SK-N-SH (cell line): ENCODE results near the gene CSRP2. TPM values are rescaled to one million over a fixed set of nuclear protein-coding genes. Genes with fewer than 3 reads are reported as not detected.

Experiments
- CTCF ChIA-PET: fragments of 300-600, 350-600 bp; formaldehyde crosslinking; extraction: SDS; loops from one replicate; lab custom pipeline; 2021; lab: Yijun Ruan, JAX
- POLR2A ChIA-PET: fragments of 350-600 bp; sonication (Branson Sonifier 250); formaldehyde crosslinking; extraction: SDS; loops from one replicate; lab custom pipeline; 2020; ENCODE audit warnings: antibody characterized with exemption, inconsistent platforms; lab: Yijun Ruan, JAX
- DNase-seq: peaks from one replicate; pipeline ENCODE4 v3.0.0; 2012
- H2AFZ ChIP-seq: fragments of 200-600 bp; sonication (generic); 2 replicates; pipeline ENCODE4 v1.8.1; 2016; ENCODE audit warnings: antibody characterized with exemption, mild to moderate bottlenecking, low read depth
- H3F3A ChIP-seq: fragments of 200-600 bp; sonication (generic); replicated peaks from 2 replicates; pipeline ENCODE3; 2016; ENCODE audit warnings: antibody characterized with exemption, mild to moderate bottlenecking; ENCODE audit not compliant: insufficient read depth
- H3K27ac ChIP-seq, 2 experiments: fragments of 200-500 bp in 1 of 2; fragments of 200-600 bp in 1 of 2; sonication (Bioruptor generic) in 1 of 2; sonication (generic), shearing (Covaris generic) in 1 of 2; 2 replicates each; pipeline versions ENCODE4 v1.5.1 to v1.6.1; 2014 to 2016; ENCODE audit warnings: low read depth in 2 of 2, inconsistent platforms in 1 of 2, low read length in 1 of 2, mild to moderate bottlenecking in 1 of 2, mixed read lengths in 1 of 2
- H3K27me3 ChIP-seq: fragments of 200-600 bp; sonication (generic), shearing (Covaris generic); 2 replicates; pipeline ENCODE4 v1.6.1; 2016; ENCODE audit warnings: mixed run types; ENCODE audit not compliant: insufficient read depth
- H3K36me3 ChIP-seq, 2 experiments: fragments of 200-500 bp in 1 of 2; fragments of 200-600 bp in 1 of 2; sonication (Bioruptor generic) in 1 of 2; sonication (generic) in 1 of 2; replicated peaks in 1 of 2; 2 replicates each; pipeline versions ENCODE3 to v1.5.1; 2014 to 2016; ENCODE audit warnings: low read length in 1 of 2, mild to moderate bottlenecking in 1 of 2; ENCODE audit not compliant: insufficient read depth in 2 of 2, control insufficient read depth in 1 of 2
- H3K4me1 ChIP-seq, 2 experiments: fragments of 200-500 bp in 1 of 2; fragments of 200-600 bp in 1 of 2; sonication (Bioruptor generic) in 1 of 2; sonication (generic), shearing (Covaris generic) in 1 of 2; 2 replicates each; pipeline versions ENCODE4 v1.5.1 to v1.6.1; 2014 to 2016; ENCODE audit warnings: low read depth in 1 of 2, low read length in 1 of 2, mixed run types in 1 of 2; ENCODE audit not compliant: insufficient read depth in 2 of 2, control insufficient read depth in 1 of 2
- H3K4me2 ChIP-seq: fragments of 200-600 bp; sonication (generic), shearing (Covaris generic); 2 replicates; pipeline ENCODE4 v1.6.1; 2017; ENCODE audit warnings: mixed run types
- H3K4me3 ChIP-seq, 2 experiments: fragments of 200-500 bp in 1 of 2; fragments of 200-600 bp in 1 of 2; sonication (Bioruptor generic) in 1 of 2; sonication (generic), shearing (Covaris generic) in 1 of 2; 2 replicates each; pipeline versions ENCODE4 v1.5.1 to v1.8.1; 2014 to 2016; ENCODE audit warnings: low read depth in 2 of 2, inconsistent platforms in 1 of 2, low read length in 1 of 2, mild to moderate bottlenecking in 1 of 2, mixed read lengths in 1 of 2, moderate library complexity in 1 of 2
- H3K79me2 ChIP-seq: fragments of 200-600 bp; sonication (generic); 2 replicates; pipeline ENCODE4 v1.8.1; 2017; ENCODE audit warnings: mild to moderate bottlenecking; ENCODE audit not compliant: insufficient read depth
- H3K9ac ChIP-seq: fragments of 200-600 bp; sonication (generic); 2 replicates; pipeline ENCODE4 v1.6.1; 2017; ENCODE audit warnings: mixed run types
- H3K9me2 ChIP-seq: fragments of 200-600 bp; sonication (generic); 2 replicates; pipeline ENCODE4 v1.6.1; 2017; ENCODE audit warnings: mixed run types
- H3K9me3 ChIP-seq: fragments of 200-600 bp; sonication (generic); 2 replicates; pipeline ENCODE4 v1.6.1; 2017; ENCODE audit warnings: mixed run types, mild to moderate bottlenecking, moderate library complexity
- H4K20me1 ChIP-seq: fragments of 200-600 bp; sonication (generic); 2 replicates; pipeline ENCODE4 v1.6.1; 2017; ENCODE audit warnings: mild to moderate bottlenecking, mixed run types; ENCODE audit not compliant: insufficient read depth
- CHD2 ChIP-seq: fragments of 150-350 bp; IDR thresholded peaks from 2 replicates; pipeline ENCODE4 v1.6.1; 2018; ENCODE audit warnings: low read length; ENCODE audit not compliant: partially characterized antibody
- ELF1 ChIP-seq: IDR thresholded peaks from 2 replicates; pipeline ENCODE4 v1.4.0; 2012
- FOSL2 ChIP-seq: IDR thresholded peaks from 2 replicates; pipeline ENCODE4 v1.4.0; 2012; ENCODE audit warnings: low read depth, mild to moderate bottlenecking, moderate library complexity, borderline replicate concordance
- JUND ChIP-seq: IDR thresholded peaks from 2 replicates; pipeline ENCODE4 v1.4.0; 2012
- MEF2A ChIP-seq: IDR thresholded peaks from 2 replicates; pipeline ENCODE4 v1.4.0; 2012; ENCODE audit warnings: low read depth, borderline replicate concordance
- MXI1 ChIP-seq: IDR thresholded peaks from 2 replicates; pipeline ENCODE4 v1.6.1; 2012; ENCODE audit warnings: mild to moderate bottlenecking, low read depth, low read length, improper control_type of control experiment
- POLR2AphosphoS5 ChIP-seq: IDR thresholded peaks from 2 replicates; pipeline ENCODE4 v1.6.1; 2012; ENCODE audit warnings: low read depth, low read length
- RAD21 ChIP-seq: IDR thresholded peaks from 2 replicates; pipeline ENCODE4 v1.6.1; 2012; ENCODE audit warnings: mild to moderate bottlenecking, low read length
- RCOR1 ChIP-seq: fragments of 150-350 bp; IDR thresholded peaks from 2 replicates; pipeline ENCODE4 v1.6.1; 2017; ENCODE audit warnings: antibody characterized with exemption, low read length
- REST ChIP-seq: IDR thresholded peaks from 2 replicates; pipeline ENCODE4 v1.6.1; 2012; ENCODE audit warnings: mild to moderate bottlenecking, low read depth, low read length, moderate library complexity
- RXRA ChIP-seq: IDR thresholded peaks from 2 replicates; pipeline ENCODE4 v1.4.0; 2012; ENCODE audit warnings: low read depth, mild to moderate bottlenecking, borderline replicate concordance
- SMC3 ChIP-seq: IDR thresholded peaks from 2 replicates; pipeline ENCODE4 v1.6.1; 2012; ENCODE audit warnings: low read depth, low read length, improper control_type of control experiment
- TAF1 ChIP-seq: IDR thresholded peaks from 2 replicates; pipeline ENCODE4 v1.6.1; 2012; ENCODE audit warnings: low read depth, mild to moderate bottlenecking, low read length, moderate library complexity, borderline replicate concordance
- TCF12 ChIP-seq: IDR thresholded peaks from 2 replicates; pipeline ENCODE4 v1.4.0; 2012
- TEAD4 ChIP-seq: IDR thresholded peaks from 2 replicates; pipeline ENCODE4 v1.4.0; 2012; ENCODE audit warnings: mild to moderate bottlenecking, borderline replicate concordance; ENCODE audit not compliant: insufficient read depth
- WGBS: methylation state at CpG from one replicate; pipeline ENCODE4 v1.1.6; 2017; ENCODE audit warnings: low lambda C conversion rate; 5-methylcytosine and 5-hydroxymethylcytosine counted together
- polyA plus RNA-seq, 3 experiments: library from polyadenylated mRNA; depleted of rRNA; stranded (reverse); fragments of >200 nt; gene quantifications; 2 replicates each; pipeline ENCODE4 v1.2.3, GENCODE V29; 2012
- TF ChIP-seq, protein P1 (sequence below): fragments of 200-600 bp; sonication (generic); IDR thresholded peaks from 2 replicates; pipeline ENCODE4 v1.6.1; 2017; ENCODE audit warnings: antibody characterized with exemption, mild to moderate bottlenecking, moderate library complexity
- TF ChIP-seq, protein P2 (sequence below): IDR thresholded peaks from 2 replicates; pipeline ENCODE4 v1.4.0; 2012; ENCODE audit warnings: low read depth
- TF ChIP-seq, protein P3 (sequence below): fragments of 150-350 bp; IDR thresholded peaks from 2 replicates; pipeline ENCODE4 v1.6.1; 2017; ENCODE audit warnings: antibody characterized with exemption, low read length, low read depth, borderline replicate concordance

The CSRP2 gene
- polyA plus RNA-seq, 1 of the 3 experiments (the other 2 are of a cell fraction) = 87.6 TPM

DNA sequence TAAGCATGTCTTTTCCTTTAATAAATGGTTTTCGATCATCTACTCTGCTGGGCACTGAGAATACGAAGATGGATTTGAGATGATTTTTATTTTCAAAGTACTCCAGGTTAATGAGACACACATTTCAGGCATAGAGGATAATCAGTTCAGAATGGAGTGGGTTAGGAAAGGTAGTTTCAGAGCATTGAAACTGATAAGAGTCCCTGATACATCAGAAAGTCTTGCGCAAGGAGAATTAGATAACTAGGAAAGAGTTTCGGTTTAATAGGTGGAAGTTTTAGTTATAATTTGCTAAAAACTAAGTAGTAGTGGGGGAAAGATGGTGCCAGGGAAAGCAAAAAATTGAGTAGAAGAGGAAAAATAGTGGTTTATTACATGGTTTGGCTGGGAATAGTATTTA lies 64.8 kb downstream of the CSRP2 start:
- H3K9me2 ChIP-seq = no peaks in the 10 kb centered on the region
- no peaks in the 10 kb centered on the region for H3K27me3 ChIP-seq
- H3K4me2 ChIP-seq = no peak overlapping the region
- DNase-seq = no peak
- H3F3A ChIP-seq = no peaks in the 10 kb centered on the region
- no peaks in the 10 kb centered on the region; a peak in 1 of 4 replicates for H3K4me1 ChIP-seq
- CTCF ChIA-PET = no interaction called here
- no peak overlapping the region for H3K27ac ChIP-seq
- H3K9me3 ChIP-seq = no peaks in the 10 kb centered on the region
- 94% methylated on average over 4 of the region's 4 CpGs for WGBS
- no peak overlapping the region for H2AFZ ChIP-seq
- no peaks in the 10 kb centered on the region for H4K20me1 ChIP-seq
- no peaks in the 10 kb centered on the region; the same call in 1 of the 2 replicates for H3K79me2 ChIP-seq
- H3K9ac ChIP-seq = no peak overlapping the region
- H3K4me3 ChIP-seq = no peak overlapping the region
- TF ChIP-seq JUND (no peak), ELF1 (no peak), TAF1 (no peak), RAD21 (no peak), RXRA (no peak), MEF2A (no peak), TCF12 (no peak), POLR2AphosphoS5 (no peak), SMC3 (no peak), FOSL2 (no peak), TEAD4 (no peak), RCOR1 (no peak), MXI1 (no peak), REST (no peak), CHD2 (no peak)
- TF ChIP-seq, protein P1, sequence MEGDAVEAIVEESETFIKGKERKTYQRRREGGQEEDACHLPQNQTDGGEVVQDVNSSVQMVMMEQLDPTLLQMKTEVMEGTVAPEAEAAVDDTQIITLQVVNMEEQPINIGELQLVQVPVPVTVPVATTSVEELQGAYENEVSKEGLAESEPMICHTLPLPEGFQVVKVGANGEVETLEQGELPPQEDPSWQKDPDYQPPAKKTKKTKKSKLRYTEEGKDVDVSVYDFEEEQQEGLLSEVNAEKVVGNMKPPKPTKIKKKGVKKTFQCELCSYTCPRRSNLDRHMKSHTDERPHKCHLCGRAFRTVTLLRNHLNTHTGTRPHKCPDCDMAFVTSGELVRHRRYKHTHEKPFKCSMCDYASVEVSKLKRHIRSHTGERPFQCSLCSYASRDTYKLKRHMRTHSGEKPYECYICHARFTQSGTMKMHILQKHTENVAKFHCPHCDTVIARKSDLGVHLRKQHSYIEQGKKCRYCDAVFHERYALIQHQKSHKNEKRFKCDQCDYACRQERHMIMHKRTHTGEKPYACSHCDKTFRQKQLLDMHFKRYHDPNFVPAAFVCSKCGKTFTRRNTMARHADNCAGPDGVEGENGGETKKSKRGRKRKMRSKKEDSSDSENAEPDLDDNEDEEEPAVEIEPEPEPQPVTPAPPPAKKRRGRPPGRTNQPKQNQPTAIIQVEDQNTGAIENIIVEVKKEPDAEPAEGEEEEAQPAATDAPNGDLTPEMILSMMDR = no peak
- TF ChIP-seq, protein P2, sequence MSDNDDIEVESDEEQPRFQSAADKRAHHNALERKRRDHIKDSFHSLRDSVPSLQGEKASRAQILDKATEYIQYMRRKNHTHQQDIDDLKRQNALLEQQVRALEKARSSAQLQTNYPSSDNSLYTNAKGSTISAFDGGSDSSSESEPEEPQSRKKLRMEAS = no peak
- TF ChIP-seq, protein P3, sequence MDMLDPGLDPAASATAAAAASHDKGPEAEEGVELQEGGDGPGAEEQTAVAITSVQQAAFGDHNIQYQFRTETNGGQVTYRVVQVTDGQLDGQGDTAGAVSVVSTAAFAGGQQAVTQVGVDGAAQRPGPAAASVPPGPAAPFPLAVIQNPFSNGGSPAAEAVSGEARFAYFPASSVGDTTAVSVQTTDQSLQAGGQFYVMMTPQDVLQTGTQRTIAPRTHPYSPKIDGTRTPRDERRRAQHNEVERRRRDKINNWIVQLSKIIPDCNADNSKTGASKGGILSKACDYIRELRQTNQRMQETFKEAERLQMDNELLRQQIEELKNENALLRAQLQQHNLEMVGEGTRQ = no peak
- TF ChIP-seq, all 33 proteins: peak for 0
- peaks cover 69 to 70% of the 10 kb centered on the region in 2 experiments for H3K36me3 ChIP-seq
- POLR2A ChIA-PET = no interaction called here
